GM23338 (cell line): ENCODE data around the gene TAS2R8. TPM values are rescaled to one million over a fixed set of nuclear protein-coding genes. Genes with fewer than 3 reads are reported as not detected.

Experiments used
- ATAC-seq: fragments of 200-7000 bp; cut with Tn5 transposase; 3 replicates; pipeline ENCODE4 v1.9.1; 2020
- DNase-seq: peaks from one replicate; pipeline ENCODE4 v3.0.0-alpha.2; 2015; ENCODE audit warnings: low spot score
- H2AFZ ChIP-seq: fragments of 200-600 bp; sonication (generic); 2 replicates; pipeline ENCODE4 v1.8.0; 2016; ENCODE audit warnings: antibody characterized with exemption, mild to moderate bottlenecking, moderate library complexity
- H3F3A ChIP-seq: fragments of 200-600 bp; sonication (generic); replicated peaks from 2 replicates; pipeline ENCODE4 v1.8.0; 2017; ENCODE audit warnings: antibody characterized with exemption, mixed run types, low read depth
- H3K27ac ChIP-seq: fragments of 200-600 bp; sonication (generic); 2 replicates; pipeline ENCODE4 v1.6.1; 2016; ENCODE audit warnings: low read depth
- H3K27me3 ChIP-seq: fragments of 200-600 bp; sonication (generic); 2 replicates; pipeline ENCODE4 v1.8.0; 2016; ENCODE audit warnings: mild to moderate bottlenecking, mixed run types, moderate library complexity; ENCODE audit not compliant: insufficient read depth
- H3K36me3 ChIP-seq: fragments of 200-600 bp; sonication (generic); 2 replicates; pipeline ENCODE4 v1.8.0; 2016; ENCODE audit warnings: mild to moderate bottlenecking; ENCODE audit not compliant: insufficient read depth
- H3K4me1 ChIP-seq: fragments of 200-600 bp; sonication (generic); 2 replicates; pipeline ENCODE4 v1.8.0; 2016; ENCODE audit warnings: mild to moderate bottlenecking, moderate library complexity; ENCODE audit not compliant: insufficient read depth
- H3K4me2 ChIP-seq: fragments of 200-600 bp; sonication (generic); 2 replicates; pipeline ENCODE4 v1.7.1; 2017; ENCODE audit warnings: mixed run types
- H3K4me3 ChIP-seq: fragments of 200-600 bp; sonication (generic); 2 replicates; pipeline ENCODE4 v1.6.1; 2016; ENCODE audit warnings: mixed run types
- H3K79me2 ChIP-seq: fragments of 200-600 bp; sonication (generic); replicated peaks from 2 replicates; pipeline ENCODE4 v1.8.0; 2017; ENCODE audit warnings: mild to moderate bottlenecking; ENCODE audit not compliant: insufficient read depth
- H3K9me2 ChIP-seq: fragments of 200-600 bp; sonication (generic); 2 replicates; pipeline ENCODE4 v1.8.0; 2017; ENCODE audit not compliant: insufficient read depth
- H4K20me1 ChIP-seq: fragments of 200-600 bp; sonication (generic); replicated peaks from 2 replicates; pipeline ENCODE4 v1.8.0; 2017; ENCODE audit warnings: mild to moderate bottlenecking; ENCODE audit not compliant: insufficient read depth
- H3K27ac Mint-ChIP-seq: 2 replicates; pipeline ENCODE4 v1.8.0; 2020; ENCODE audit warnings: inconsistent platforms, mild to moderate bottlenecking, moderate library complexity, mixed read lengths
- H3K27me3 Mint-ChIP-seq: 3 replicates; pipeline ENCODE4 v1.8.0; 2022; ENCODE audit warnings: low read depth, mild to moderate bottlenecking, moderate library complexity, mixed read lengths, inconsistent platforms; ENCODE audit not compliant: insufficient read depth, poor library complexity
- H3K36me3 Mint-ChIP-seq: 3 replicates; pipeline ENCODE4 v1.8.0; 2021; ENCODE audit warnings: low read depth, mild to moderate bottlenecking, inconsistent platforms, moderate library complexity, mixed read lengths
- H3K4me1 Mint-ChIP-seq: 3 replicates; pipeline ENCODE4 v1.8.0; 2020; ENCODE audit warnings: mild to moderate bottlenecking, inconsistent platforms, mixed read lengths
- H3K4me3 Mint-ChIP-seq: 3 replicates; pipeline ENCODE4 v1.8.0; 2021; ENCODE audit warnings: moderate library complexity, mild to moderate bottlenecking, inconsistent platforms, mixed read lengths
- H3K9me3 Mint-ChIP-seq: 3 replicates; pipeline ENCODE4 v1.8.0; 2020; ENCODE audit warnings: moderate library complexity, mild to moderate bottlenecking, inconsistent platforms, mixed read lengths
- CTCF ChIP-seq, 2 experiments: fragments of 200-600 bp in 1 of 2; sonication (generic) in 1 of 2; conservative IDR thresholded peaks; 2 replicates each; pipeline versions ENCODE4 v1.5.1 to v1.6.1; 2016 to 2017; ENCODE audit warnings: antibody characterized with exemption in 2 of 2, low read depth in 2 of 2, mild to moderate bottlenecking in 2 of 2, moderate library complexity in 1 of 2
- ETS1 ChIP-seq: IDR thresholded peaks from 2 replicates; pipeline ENCODE4 v1.6.1; 2016; ENCODE audit warnings: antibody characterized with exemption
- EZH2 ChIP-seq: fragments of 200-600 bp; sonication (generic); IDR thresholded peaks from one replicate; pipeline ENCODE4 v1.8.0; 2017; ENCODE audit warnings: antibody characterized with exemption, mild to moderate bottlenecking, low read depth; ENCODE audit not compliant: unreplicated experiment
- EZH2phosphoT487 ChIP-seq: fragments of 200-600 bp; sonication (generic); IDR thresholded peaks from one replicate; pipeline ENCODE4 v1.8.1; 2018; ENCODE audit warnings: antibody characterized with exemption; ENCODE audit not compliant: unreplicated experiment
- JUNB ChIP-seq: IDR thresholded peaks from one replicate; pipeline ENCODE4 v1.6.1; 2016; ENCODE audit warnings: antibody characterized with exemption; ENCODE audit not compliant: unreplicated experiment
- NANOG ChIP-seq: IDR thresholded peaks from 2 replicates; pipeline ENCODE4 v1.6.1; 2016; ENCODE audit warnings: antibody characterized with exemption, borderline replicate concordance
- POLR2AphosphoS5 ChIP-seq: IDR thresholded peaks from 2 replicates; pipeline ENCODE4 v1.6.1; 2016; ENCODE audit warnings: antibody characterized with exemption, low read depth
- REST ChIP-seq: IDR thresholded peaks from one replicate; pipeline ENCODE4 v1.6.1; 2018; ENCODE audit warnings: antibody characterized with exemption; ENCODE audit not compliant: unreplicated experiment
- ZNF114 ChIP-seq: fragments of 250-450 bp; sonication (Bioruptor Pico); IDR thresholded peaks from 2 replicates; pipeline ENCODE4 v1.5.0; 2020; ENCODE audit warnings: mild to moderate bottlenecking, moderate library complexity
- ZNF331 ChIP-seq: fragments of 250-450 bp; sonication (Bioruptor Pico); IDR thresholded peaks from 2 replicates; pipeline ENCODE4 v1.5.0; 2020; ENCODE audit warnings: low read depth, mild to moderate bottlenecking, moderate library complexity
- polyA plus RNA-seq: library from polyadenylated mRNA; unstranded; fragments of >200 nt; fragmentation: Nextera tagmentation; extraction: Ambion mirVana; gene quantifications from 2 replicates; pipeline ENCODE4 v1.2.1, GENCODE V29; 2016
- total RNA-seq: library from RNA; depleted of rRNA; stranded (reverse); fragments of >200 nt; shearing (Covaris generic); gene quantifications from 2 replicates; pipeline ENCODE4 v1.2.3, GENCODE V29; 2014

The TAS2R8 gene
- total and polyA plus RNA-seq, 2 experiments from 2014 or later: not detected

GRCh38 chr12:10811883-10812536, 4.9 kb upstream of the TAS2R8 start (continued):
- TF ChIP-seq ZNF331 (CRISPR knock-in tag) (no peak), ETS1 (no peak), CTCF (conservative IDR thresholded peaks at IDR 0.05; ENCODE audit: low read depth in 2 of 2) (no peak), NANOG (no peak)

- Histone ChIP-seq H3K27ac (no peak within 1 kb of the TSS), H3K4me1 (peaks cover 17% of the 10 kb centered on the region), H3K4me2 (no peak within 1 kb of the TSS), H3K9me2 (no peaks in the 10 kb centered on the region), H3K79me2 (no peaks in the 10 kb centered on the region), H3K36me3 (no peaks in the 10 kb centered on the region), H3F3A (no peaks in the 10 kb centered on the region), H3K4me3 (no peak within 1 kb of the TSS), H3K27me3 (no peaks in the 10 kb centered on the region), H4K20me1 (no peaks in the 10 kb centered on the region), H2AFZ (no peak within 1 kb of the TSS)
- Mint-ChIP-seq H3K4me1 (peaks cover 11% of the 10 kb centered on the region; the same call in 2 of the 3 replicates), H3K9me3 (no peaks in the 10 kb centered on the region), H3K36me3 (no peaks in the 10 kb centered on the region), H3K27me3 (no peaks in the 10 kb centered on the region), H3K4me3 (no peak within 1 kb of the TSS), H3K27ac (no peak within 1 kb of the TSS)
- ATAC-seq (no peak), DNase-seq (no peak)
- TF ChIP-seq ETS1: no peak
Observed at GRCh38 chr12:10810068-10810467, 3.0 kb upstream of the TAS2R8 start, which contains the start of gene TAS2R9. TSS of gene TAS2R9 (minus strand) at chr12:10810168. CDS start at chr12:10810075, 93 bp downstream.

- peak within 1 kb of the TSS; percentile 3; the same call in 1 of the 2 replicates for H3K27ac Mint-ChIP-seq
- no peak for DNase-seq
- no peak for TF ChIP-seq POLR2AphosphoS5
- no peak for TF ChIP-seq EZH2
- TF ChIP-seq EZH2phosphoT487: no peak
- TF ChIP-seq JUNB: no peak
- TF ChIP-seq ETS1: no peak
- TF ChIP-seq ZNF114 (CRISPR knock-in tag): no peak
- TF ChIP-seq REST: no peak
- TF ChIP-seq ZNF331 (CRISPR knock-in tag): no peak
- no peak for TF ChIP-seq NANOG
Observed at GRCh38 chr12:10802587-10802986, 4.5 kb downstream of the TAS2R8 start, which contains the start of gene TAS2R7. TSS of gene TAS2R7 (minus strand) at chr12:10802627. CDS start at chr12:10802570, 57 bp downstream.

More at GRCh38 chr12:10802587-10802986, 4.5 kb downstream of the TAS2R8 start, which contains the start of gene TAS2R7:
- Histone ChIP-seq H3K27ac (no peak within 1 kb of the TSS), H2AFZ (no peak within 1 kb of the TSS), H3K4me1 (peaks cover 24% of the 10 kb centered on the region), H3K79me2 (no peaks in the 10 kb centered on the region), H3K36me3 (no peaks in the 10 kb centered on the region), H3K9me2 (0 out of 2 replicates have a peak, but pooled peaks cover 8% of the 10 kb centered on the region), H3K4me3 (no peak within 1 kb of the TSS; the same call in 1 of the 2 replicates), H3K4me2 (peak within 1 kb of the TSS; percentile 26), H4K20me1 (no peaks in the 10 kb centered on the region), H3F3A (no peaks in the 10 kb centered on the region), H3K27me3 (no peaks in the 10 kb centered on the region)
- peak; percentile 56 for ATAC-seq
- H3K4me1 Mint-ChIP-seq: peaks cover 21% of the 10 kb centered on the region
- H3K4me3 Mint-ChIP-seq: peak within 1 kb of the TSS; percentile 25; the same call in 1 of the 3 replicates
- no peaks in the 10 kb centered on the region for H3K9me3 Mint-ChIP-seq
- H3K36me3 Mint-ChIP-seq: no peaks in the 10 kb centered on the region
- H3K27me3 Mint-ChIP-seq: no peaks in the 10 kb centered on the region
